ENCODE measurements around the gene BLTP2. TPM values are rescaled to one million over a fixed set of nuclear protein-coding genes. Genes with fewer than 3 reads are reported as not detected.
"Not testable (repeated sequence)": the region's sequence is repeated elsewhere in the genome, so short reads cannot be mapped to it uniquely, and the experiment has no call there.

BLTP2 gene
- total and polyA plus RNA-seq, 8 donors = 22.4 to 78.9 (median 51.2) TPM

GRCh38 chr17:28610376-28610775 lies 34.6 kb downstream of the BLTP2 start:
- Histone ChIP-seq H3K9me3 (no peaks in the 10 kb centered on the region), H3K4me3 (no peak overlapping the region), H3K36me3 (peaks cover 0 to 13% (median 4%) of the 10 kb centered on the region in 3 donors), H3K27ac (no peak overlapping the region), H3K27me3 (no peaks in the 10 kb centered on the region), H3K4me1 (no peaks in the 10 kb centered on the region)
- intact Hi-C loops (cut with DNase I) = loop anchor here in 1 of 3 donors (10.0 kb wide), 1 partner anchor 116 kb away; no protein-coding TSS in a partner anchor
- ATAC-seq (no peak), FAIRE-seq (no peak), DNase-seq (no peak)
- WGBS, 2 donors = 77 to 80% methylated on average over 8 of the region's 8 CpGs
- TF ChIP-seq CTCF (IDR thresholded peaks at IDR 0.05) = no peak

- FAIRE-seq; DNase-seq; H3K27me3 ChIP-seq; H3K36me3 ChIP-seq; H3K9me3 ChIP-seq; intact Hi-C loops (cut with DNase I); H3K4me3 ChIP-seq; ATAC-seq; H3K27ac ChIP-seq; H3K4me1 ChIP-seq: not testable (repeated sequence)
- 94% methylated on average over 13 to 29 of the region's 31 CpGs for whole genome bisulfite sequencing, 2 donors
These were observed 40.9 kb downstream of the BLTP2 start for GRCh38 chr17:28604031-28604430.

- H3K27me3 ChIP-seq = no peaks in the 10 kb centered on the region
- H3K4me3 ChIP-seq = peak overlapping the region; percentile 52 to 63 (median 54)
- DNase-seq (peak; percentile 48 to 79 (median 69)), ATAC-seq (peak; percentile 60 to 76 (median 64)), FAIRE-seq (no peak)
- peaks cover 0 to 11% (median 7%) of the 10 kb centered on the region in 3 donors for H3K4me1 ChIP-seq
- TF ChIP-seq CTCF (IDR thresholded peaks at IDR 0.05) = no peak
- H3K9me3 ChIP-seq = no peaks in the 10 kb centered on the region
- no peaks in the 10 kb centered on the region for H3K36me3 ChIP-seq
- 7 to 9% methylated on average over 40 of the region's 40 CpGs for WGBS, 2 donors
- H3K27ac ChIP-seq = peak overlapping the region; percentile 69 to 92 (median 84)
- intact Hi-C loops (cut with DNase I) = no loop called here
These were observed 45.4 kb downstream of the BLTP2 start for GRCh38 chr17:28599311-28600184.

- DNase-seq = peak; percentile 89 to 97 (median 93)
- intact Hi-C loops (cut with DNase I) = no loop called here
- ATAC-seq = peak; percentile 97 to 100 (median 99)
- TF ChIP-seq CTCF (IDR thresholded peaks at IDR 0.05) = no peak
- FAIRE-seq = no peak
- 0 to 1% methylated on average over 43 to 44 of the region's 44 CpGs for WGBS, 2 donors
- Histone ChIP-seq H3K27ac (peak within 1 kb of the TSS; percentile 69 to 92 (median 84)), H3K9me3 (no peaks in the 10 kb centered on the region), H3K36me3 (no peaks in the 10 kb centered on the region), H3K4me1 (peaks cover 0 to 11% (median 7%) of the 10 kb centered on the region in 3 donors), H3K4me3 (peak within 1 kb of the TSS; percentile 52 to 63 (median 54)), H3K27me3 (no peaks in the 10 kb centered on the region)
These were observed 46.1 kb downstream of the BLTP2 start, which contains the start of gene SPAG5 for GRCh38 chr17:28598799-28599310. Gene SPAG5, minus strand, starts transcription at chr17:28599025. Its CDS starts 79 bp downstream, at chr17:28598946.

- FAIRE-seq (no peak), DNase-seq (no peak), ATAC-seq (no peak)
- WGBS, 2 donors = 2 to 3% methylated on average over 17 of the region's 17 CpGs
- H3K9me3 ChIP-seq = no peaks in the 10 kb centered on the region
- H3K27ac ChIP-seq = peak overlapping the region in 1 of 4 donors; percentile 90
- no peak for TF ChIP-seq CTCF (IDR thresholded peaks at IDR 0.05)
- intact Hi-C loops (cut with DNase I) = no loop called here
- H3K36me3 ChIP-seq = no peaks in the 10 kb centered on the region
- H3K27me3 ChIP-seq = no peaks in the 10 kb centered on the region
- peak overlapping the region; percentile 52 to 63 (median 54) for H3K4me3 ChIP-seq
- peaks cover 0 to 11% (median 7%) of the 10 kb centered on the region in 3 donors for H3K4me1 ChIP-seq
These were observed 46.6 kb downstream of the BLTP2 start for GRCh38 chr17:28598389-28598788.

Data from pancreas (tissue), 10 donors.